ENCODE results near the gene SPINK2. TPM values are rescaled to one million over a fixed set of nuclear protein-coding genes. Genes with fewer than 3 reads are reported as not detected.

The SPINK2 gene
- polyA plus RNA-seq, 3 donors, result 0.26 TPM; not detected in 2

DNA sequence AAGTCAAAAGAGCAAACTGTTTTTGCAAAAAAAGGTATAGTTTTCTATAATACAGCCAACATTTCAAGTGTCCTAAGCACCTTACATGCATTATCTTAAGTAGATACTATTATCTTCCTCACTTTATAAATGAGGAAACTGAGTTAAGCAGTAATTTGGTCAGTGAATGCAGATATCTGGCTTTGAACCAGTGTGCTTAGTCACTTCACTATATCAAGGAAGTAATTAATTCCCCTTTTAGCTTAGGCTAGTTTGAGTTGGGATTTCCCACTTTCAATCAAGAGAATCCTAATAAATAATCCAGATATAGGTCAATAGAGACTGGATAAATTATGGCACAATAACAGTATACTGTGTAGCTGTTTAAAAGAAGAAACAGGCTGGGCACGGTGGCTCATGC, 14.8 kb downstream of the SPINK2 start:
- no peak for DNase-seq (ENCODE audit: extremely low read depth in 1 of 11, low read depth in 9 of 11, low spot score in 4 of 11)

DNA sequence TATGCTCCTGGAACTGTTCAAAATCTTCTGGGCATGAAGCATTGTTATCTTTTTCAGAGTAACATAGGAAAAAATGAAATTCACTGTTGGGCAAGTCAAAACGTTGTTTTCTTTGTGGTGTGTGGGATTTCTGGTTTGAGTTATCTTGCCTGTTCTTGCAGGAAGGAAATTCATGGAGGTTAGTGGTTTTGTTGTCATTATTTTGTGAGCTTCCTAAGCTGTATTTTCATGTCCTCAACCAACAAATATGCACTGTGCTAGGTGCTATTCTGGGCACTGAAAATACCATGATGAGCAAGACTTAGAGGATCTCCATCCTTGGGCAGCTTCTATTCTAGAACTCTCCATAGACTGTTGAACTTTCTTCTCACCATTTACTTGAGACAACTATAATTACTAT, 16.9 kb downstream of the SPINK2 start:
- no peak for DNase-seq (ENCODE audit: extremely low read depth in 1 of 11, low read depth in 9 of 11, low spot score in 4 of 11)

DNA sequence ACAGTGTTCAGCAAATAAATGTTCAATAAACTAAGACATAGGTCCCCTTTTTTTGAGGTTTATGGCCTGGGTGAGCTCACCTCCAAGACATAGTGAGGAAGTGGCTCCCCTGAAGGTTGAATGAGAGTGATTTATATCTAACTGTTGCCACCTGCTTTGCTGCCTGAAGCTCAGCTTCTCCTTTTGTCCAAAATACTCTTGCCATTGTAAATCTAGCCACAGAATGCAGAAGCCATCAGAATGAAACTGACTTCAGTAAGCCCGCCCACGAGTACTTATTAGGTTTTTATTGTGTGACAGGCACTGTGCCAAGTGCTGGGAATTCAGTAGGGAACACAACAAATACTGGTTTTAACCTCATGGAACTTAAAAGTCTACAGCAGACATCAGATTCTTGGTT, 18.0 kb downstream of the SPINK2 start:
- DNase-seq (ENCODE audit: extremely low read depth in 1 of 11, low read depth in 9 of 11, low spot score in 4 of 11), result peak in 9 of 11 donors; percentile 44 to 84 (median 66)

DNA sequence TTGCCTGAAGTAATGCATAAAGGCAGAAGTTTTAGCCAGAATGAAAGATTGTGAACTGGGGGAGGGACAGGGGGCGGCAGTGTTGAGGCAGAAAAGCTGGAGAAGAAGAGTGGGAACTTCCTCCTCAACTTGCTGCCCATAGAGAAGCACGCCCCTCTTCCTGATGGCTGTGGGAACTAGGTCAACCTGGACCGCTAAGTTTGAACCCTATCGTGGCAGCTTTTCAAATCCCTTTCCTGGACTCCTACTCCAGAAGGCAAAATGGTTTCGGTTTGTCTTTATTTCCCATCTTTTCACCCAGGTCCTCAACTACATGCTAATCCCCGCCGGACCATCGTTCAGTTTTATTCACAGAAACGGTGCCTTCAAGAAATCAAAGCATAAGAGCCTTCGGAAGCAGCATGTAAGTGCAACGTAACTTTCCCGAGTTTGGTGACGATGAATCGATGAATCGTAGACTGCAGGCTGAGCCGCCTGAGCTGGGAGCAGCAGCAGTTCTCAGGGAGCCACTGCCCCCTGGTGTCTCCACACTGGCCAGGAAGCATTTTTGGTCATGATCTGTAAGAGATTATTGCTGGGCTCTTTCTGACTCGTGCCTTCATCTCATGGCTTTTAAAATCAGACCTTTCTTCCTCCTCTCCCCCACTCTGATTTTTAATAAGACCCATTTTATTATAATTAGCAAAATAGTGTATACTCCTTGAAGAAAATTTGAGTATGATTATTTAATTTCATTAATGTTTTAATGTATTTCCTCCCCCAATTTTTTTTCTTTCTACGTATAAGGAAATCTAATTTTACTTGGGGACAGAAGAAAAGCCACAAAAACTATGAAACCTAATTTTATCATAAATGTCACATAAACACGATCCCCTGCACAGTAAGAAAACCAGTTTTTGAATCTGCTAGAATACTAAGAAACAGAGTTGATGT, 21.4 kb downstream of the SPINK2 start:
- peak; percentile 74 to 88 (median 81) for DNase-seq (ENCODE audit: extremely low read depth in 1 of 11, low read depth in 9 of 11, low spot score in 4 of 11)

DNA sequence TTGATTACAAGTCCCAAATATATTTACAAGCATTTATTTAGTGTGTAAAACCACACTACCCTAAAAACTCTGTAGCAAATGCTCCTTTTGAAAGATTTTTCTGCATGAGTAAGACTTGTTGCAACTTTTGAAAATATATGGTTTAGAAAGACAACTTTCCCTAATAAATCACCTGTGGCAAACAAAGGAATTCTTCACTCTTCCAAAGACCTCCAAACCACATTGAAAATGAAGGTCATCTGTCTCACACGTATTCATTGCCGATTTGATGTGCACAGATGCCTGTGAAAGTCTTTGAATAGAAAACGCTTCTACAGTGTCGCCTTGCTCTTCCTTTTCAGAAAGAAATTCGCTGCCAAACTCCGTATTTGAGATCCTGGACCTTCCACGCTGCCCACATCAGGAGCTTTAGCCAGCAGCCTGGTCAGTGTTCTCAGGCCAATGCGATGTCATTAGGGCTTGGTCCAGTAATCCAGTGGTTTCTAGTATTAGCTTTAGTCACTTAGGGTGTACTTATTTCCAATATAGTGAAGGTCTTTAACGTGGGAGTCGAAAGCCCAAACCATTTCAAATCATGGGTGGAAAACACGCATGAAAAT, 22.2 kb downstream of the SPINK2 start:
- no peak for DNase-seq (ENCODE audit: extremely low read depth in 1 of 11, low read depth in 9 of 11, low spot score in 4 of 11)

DNA sequence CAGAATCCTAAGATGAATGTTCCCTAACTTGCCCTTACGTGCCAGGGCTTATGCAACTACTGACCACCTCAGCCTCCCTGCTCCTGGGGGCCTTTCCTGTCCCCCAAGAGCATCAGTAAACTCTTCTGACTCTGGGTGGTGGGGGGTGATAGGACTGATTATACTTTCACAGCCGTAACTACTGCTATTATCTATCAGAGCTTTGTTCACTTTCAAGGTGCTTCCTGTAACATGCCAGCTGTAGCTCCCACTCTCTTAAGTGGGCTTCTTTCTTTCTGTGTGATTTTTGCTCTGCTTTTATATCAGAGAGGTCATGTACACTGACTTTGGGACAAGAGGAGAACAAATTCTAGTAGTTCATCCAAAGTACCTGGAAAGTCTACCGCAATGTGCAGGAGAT, 25.3 kb downstream of the SPINK2 start:
- DNase-seq (ENCODE audit: extremely low read depth in 1 of 11, low read depth in 9 of 11, low spot score in 4 of 11), result no peak

DNA sequence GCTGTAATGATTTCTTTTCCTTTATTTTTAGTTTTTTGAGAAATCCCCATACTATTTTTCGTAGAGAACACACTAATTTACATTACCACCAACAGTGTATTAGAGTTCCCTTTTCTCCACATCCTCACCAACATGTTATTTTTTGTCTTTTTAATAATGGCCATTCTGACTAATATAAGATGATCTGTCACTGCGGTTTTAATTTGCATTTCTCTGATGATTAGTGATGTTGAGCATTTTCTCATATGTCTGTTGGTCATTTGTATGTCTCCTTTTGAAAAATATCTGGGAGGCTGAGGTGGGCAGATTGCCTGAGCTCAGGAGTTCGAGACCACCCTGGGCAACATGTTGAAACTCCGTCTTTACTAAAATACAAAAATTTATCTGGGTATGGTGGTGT, 30.2 kb downstream of the SPINK2 start:
- DNase-seq (ENCODE audit: extremely low read depth in 1 of 11, low read depth in 9 of 11, low spot score in 4 of 11), result no peak

DNA sequence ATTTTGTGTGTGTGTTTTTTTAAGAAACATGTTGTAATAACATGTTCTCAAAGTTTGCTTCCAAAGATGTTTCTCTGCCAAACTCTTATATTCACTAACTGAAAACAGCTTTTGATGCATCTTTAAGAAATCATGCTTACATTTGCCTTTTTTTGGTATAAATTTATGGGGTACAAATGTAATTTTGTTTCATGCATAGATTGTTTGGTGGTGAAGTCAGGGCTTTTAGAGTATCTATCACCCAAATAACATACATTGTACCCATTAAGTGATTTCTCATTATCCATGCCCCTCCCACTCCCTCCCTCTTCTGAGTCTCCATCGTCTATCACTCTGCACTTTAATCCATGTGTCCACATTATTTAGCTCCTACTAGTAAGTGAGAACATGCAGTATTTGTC, 30.8 kb downstream of the SPINK2 start:
- DNase-seq (ENCODE audit: extremely low read depth in 1 of 11, low read depth in 9 of 11, low spot score in 4 of 11), result no peak

DNA sequence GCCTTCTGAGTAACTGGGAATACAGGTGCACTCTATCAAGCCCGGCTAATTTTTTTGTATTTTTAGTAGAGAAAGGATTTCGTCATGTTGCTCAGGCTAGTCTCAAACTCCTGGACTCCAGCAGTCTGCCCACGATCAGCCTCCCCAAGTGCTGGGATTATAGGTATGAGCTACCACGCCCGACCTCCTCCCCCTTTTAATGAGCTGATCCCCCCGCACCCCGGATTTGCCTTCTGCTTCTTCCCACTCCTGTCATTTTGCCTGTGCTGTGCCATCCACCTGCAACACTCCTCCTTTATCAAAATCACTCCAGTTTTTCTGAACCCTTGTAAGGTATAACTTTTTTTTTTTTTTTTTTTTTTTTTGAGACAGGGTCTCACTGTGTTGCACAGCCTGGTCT, 33.4 kb downstream of the SPINK2 start:
- DNase-seq (ENCODE audit: extremely low read depth in 1 of 11, low read depth in 9 of 11, low spot score in 4 of 11), result no peak

DNA sequence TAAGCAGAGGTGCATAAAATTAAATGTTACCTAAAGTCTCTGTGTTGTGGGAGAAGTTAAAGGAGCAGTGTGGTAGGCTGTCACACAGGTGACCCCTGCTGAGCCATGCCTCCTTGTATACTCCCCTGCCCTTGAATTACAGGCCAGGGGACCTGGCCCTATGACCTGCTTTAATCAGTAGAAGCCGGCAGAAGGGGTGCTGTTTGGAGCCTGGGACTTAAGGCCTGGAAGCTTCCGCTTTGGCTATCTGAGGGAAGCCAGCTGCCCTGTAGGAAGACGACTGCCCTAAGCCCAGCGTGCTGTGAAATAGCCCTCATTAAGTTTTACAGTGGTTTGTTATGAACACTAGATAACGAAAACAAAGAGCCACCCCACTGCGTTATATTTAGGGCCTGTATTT, 34.1 kb downstream of the SPINK2 start:
- peak in 9 of 11 donors; percentile 38 to 56 (median 42) for DNase-seq (ENCODE audit: extremely low read depth in 1 of 11, low read depth in 9 of 11, low spot score in 4 of 11)

DNA sequence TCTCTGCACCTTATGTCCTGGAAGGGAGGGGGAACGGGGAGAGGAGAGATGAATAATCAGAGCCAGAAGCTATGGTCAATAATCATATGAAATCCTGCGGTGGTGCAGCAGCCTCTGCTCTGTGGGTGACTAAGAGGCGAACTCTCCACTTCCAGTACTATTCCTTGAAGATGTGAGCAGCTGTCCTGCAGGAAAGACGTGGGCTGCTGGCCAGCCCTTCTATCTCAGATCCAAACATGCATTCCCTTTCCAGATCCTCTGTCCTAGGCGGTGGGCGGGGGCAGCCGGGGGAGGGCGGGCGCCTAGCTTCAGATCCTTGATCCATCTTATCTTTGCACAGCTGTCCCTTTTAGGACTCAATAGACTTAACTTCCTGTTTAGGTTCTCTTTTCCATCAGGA, 34.5 kb downstream of the SPINK2 start:
- peak in 7 of 11 donors; percentile 31 to 48 (median 41) for DNase-seq (ENCODE audit: extremely low read depth in 1 of 11, low read depth in 9 of 11, low spot score in 4 of 11)

DNA sequence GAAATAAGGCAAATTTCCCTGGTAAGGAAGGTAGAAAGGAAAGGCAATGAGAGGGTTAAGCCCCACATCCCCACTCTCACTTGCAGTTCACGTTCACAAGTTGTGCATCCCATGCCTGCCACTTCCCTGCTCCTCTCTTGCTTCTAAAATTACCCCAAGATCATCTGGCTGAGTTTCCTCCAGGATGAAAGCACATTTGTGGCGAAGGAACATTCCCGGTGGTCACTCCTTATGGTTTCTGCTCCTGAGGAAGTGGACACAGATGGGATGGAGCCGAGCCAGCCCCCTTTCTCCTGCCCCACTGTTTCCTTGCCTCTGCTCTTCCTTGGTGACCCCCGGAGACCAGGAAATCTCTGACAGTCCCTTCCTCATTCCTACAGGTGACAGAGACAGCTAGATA, 37.5 kb downstream of the SPINK2 start:
- no peak for DNase-seq (ENCODE audit: extremely low read depth in 1 of 11, low read depth in 9 of 11, low spot score in 4 of 11)

DNA sequence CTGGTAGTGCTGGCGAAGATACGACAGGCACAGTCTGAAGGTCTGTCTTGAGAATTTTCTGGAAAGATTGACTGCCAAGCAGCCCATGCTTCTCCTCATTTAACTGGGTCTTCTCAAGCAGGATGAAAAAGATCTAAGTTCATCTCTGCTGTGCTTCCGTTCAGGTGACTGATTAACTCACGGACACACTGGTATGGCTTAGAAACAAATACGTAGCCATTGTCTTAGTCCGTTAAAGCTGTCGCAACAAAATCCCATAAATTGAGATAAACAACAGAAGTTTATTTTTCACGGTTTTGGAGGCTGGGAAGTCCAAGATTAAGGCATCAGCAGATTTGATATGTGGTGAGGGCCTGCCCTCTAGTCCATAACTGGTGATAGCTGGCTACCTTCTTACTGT, 39.5 kb downstream of the SPINK2 start:
- DNase-seq (ENCODE audit: extremely low read depth in 1 of 11, low read depth in 9 of 11, low spot score in 4 of 11), result no peak

DNA sequence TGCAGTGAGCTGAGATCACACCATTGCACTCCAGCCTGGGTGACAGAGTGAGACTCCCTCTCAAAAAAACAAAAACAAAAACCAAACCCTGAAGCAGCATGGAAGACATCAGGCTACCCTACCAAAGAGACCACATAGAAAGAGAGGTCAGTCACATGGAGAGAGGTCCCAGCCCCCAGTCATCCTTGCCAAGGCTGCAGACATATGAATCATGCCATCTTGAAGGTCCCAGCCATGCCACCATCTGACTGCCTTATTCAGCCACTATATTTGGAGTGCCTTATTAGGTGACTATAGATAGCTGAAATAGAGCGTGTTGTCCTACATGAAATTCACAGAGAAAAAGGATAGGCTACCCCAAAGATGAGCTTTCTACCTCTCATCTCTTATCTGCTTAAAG, 48.2 kb downstream of the SPINK2 start:
- no peak for DNase-seq (ENCODE audit: extremely low read depth in 1 of 11, low read depth in 9 of 11, low spot score in 4 of 11)

DNA sequence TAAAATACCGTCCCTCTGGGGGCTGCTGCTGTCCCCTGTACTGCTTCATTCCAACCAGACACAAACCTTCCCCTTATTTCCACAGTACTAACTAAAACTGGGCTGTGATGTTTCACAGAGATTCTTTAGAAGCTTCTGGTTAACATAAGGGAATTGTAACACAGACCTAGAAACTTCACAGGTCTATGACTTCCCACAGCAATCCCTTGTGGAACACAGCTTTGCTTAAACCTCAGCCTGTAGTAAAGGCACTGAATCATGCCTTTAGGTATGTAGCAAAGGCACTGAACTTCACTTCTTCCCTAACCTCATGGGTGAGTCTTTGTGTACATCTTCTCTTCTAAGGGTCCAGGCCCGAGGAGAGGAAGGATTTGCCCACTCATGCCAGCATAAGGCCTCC, 49.4 kb downstream of the SPINK2 start:
- no peak for DNase-seq (ENCODE audit: extremely low read depth in 1 of 11, low read depth in 9 of 11, low spot score in 4 of 11)

DNA sequence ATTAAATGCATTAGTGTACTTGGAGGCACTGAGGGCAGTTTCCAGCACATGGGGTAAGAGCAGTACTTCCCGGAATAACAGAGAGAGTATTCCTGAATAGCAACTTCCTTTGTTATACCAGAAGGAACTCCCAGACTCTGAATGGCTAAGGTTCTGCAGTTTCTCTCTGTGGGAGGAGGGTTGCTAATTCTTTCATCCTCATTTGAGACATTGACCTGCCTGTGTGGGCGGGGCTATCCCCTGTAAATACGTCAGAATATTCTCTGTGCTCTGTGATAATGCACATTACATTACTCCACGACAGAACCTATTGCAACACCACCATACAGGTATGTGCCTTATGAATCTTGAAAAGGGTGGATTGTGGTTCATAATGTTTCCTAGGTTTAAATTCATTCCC, 52.7 kb downstream of the SPINK2 start:
- DNase-seq (ENCODE audit: extremely low read depth in 1 of 11, low read depth in 9 of 11, low spot score in 4 of 11), result no peak

DNA sequence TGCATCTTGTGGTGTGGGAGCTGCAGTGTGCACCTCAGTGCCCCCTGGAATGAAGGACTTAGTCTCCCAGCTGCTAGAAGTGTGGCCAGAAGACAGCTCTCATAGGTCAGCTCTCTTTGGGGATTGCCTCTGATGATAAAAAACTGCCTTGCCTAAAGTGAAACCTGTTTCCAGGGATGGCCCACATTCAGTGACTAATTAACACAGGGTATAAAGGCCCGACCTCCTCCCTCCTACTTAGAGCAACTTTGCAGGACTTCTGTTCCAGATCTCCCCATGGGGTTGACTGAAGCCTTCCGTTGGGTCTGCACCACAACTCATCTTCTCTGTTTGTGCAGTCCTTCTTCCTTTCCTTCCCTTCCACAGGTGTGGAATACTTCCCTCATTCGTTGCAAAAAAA, 53.2 kb downstream of the SPINK2 start:
- no peak for DNase-seq (ENCODE audit: extremely low read depth in 1 of 11, low read depth in 9 of 11, low spot score in 4 of 11)

DNA sequence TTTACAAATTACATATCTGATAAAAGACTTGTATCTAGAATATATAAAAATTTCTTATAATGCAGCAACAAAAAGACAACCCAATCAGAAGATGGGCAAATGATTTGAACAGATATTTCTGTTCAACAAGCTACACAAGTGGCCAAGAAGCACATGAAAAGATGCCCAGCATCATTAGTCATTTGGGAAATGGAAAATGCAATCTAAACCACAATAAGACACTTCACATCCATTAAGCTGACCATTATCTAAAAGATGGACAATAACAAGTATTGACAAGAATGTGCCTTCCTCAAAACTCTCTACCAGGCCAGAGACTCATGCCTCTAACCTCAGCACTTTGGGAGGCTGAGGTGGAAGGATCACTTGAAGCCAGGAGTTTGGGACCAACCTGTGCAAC, 53.9 kb downstream of the SPINK2 start:
- DNase-seq (ENCODE audit: extremely low read depth in 1 of 11, low read depth in 9 of 11, low spot score in 4 of 11), result no peak

DNA sequence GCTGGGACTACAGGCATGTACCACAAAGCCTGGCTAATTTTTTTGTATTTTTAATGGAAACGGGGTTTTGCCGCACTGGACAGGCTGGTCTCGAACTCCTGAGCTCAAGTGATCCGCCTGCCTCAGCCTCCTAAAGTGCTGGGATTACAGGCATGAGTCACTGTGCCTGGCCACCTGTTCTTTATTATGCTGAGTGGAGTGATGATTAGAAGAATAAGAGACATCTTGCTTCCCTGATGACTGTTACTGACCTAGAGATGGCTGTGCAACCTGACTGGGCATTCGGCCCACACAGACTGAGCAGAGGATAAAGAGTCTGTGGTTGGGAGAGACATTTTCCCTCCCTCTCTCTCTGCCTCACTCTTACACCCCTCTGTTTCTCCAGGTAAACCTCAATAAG, 56.7 kb downstream of the SPINK2 start:
- no peak for DNase-seq (ENCODE audit: extremely low read depth in 1 of 11, low read depth in 9 of 11, low spot score in 4 of 11)

DNA sequence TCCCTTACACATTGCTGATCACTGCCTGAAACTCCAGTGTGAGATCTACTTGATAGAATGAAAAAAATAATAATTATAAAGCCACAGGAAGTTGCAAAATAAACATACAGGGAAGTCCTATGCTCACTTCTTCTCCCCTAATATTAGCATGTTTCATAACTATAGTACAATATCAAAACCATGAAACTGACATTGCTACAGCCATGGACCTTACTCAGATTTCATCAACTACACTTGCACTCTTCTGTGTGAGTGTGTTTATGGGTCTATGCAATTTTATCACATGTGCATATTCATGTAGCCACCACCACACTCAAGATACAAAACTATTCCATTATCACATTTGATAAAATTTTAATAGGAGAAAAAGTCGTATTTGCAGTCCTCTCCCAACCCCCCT, 57.3 kb downstream of the SPINK2 start:
- no peak for DNase-seq (ENCODE audit: extremely low read depth in 1 of 11, low read depth in 9 of 11, low spot score in 4 of 11)

Data from renal cortex interstitium (tissue), 11 donors.